Measurements from ENCODE around the gene MLXIP.

- TF ChIP-seq RFX5 (IDR thresholded peaks at IDR 0.05; ENCODE audit: low read depth, low read length) (no peak), HMG20A (CRISPR knock-in tag; conservative IDR thresholded peaks at IDR 0.05) (no peak), JUNB (CRISPR knock-in tag; conservative IDR thresholded peaks at IDR 0.05) (no peak), SMARCA5 (IDR thresholded peaks at IDR 0.05) (no peak), TRIM28 (IDR thresholded peaks at IDR 0.05) (no peak), HDAC1 (IDR thresholded peaks at IDR 0.05) (no peak), ZNF655 (CRISPR knock-in tag; IDR thresholded peaks at IDR 0.05) (no peak), PATZ1 (CRISPR knock-in tag; IDR thresholded peaks at IDR 0.05; ENCODE audit: borderline replicate concordance) (no peak), EP300 (IDR thresholded peaks at IDR 0.05; ENCODE audit: low read length) (no peak), NR4A1 (CRISPR knock-in tag; IDR thresholded peaks at IDR 0.05) (no peak), NR4A1 (tag; IDR thresholded peaks at IDR 0.05) (no peak), ZNF212 (CRISPR knock-in tag; IDR thresholded peaks at IDR 0.05) (no peak), MAX (CRISPR knock-in tag; IDR thresholded peaks at IDR 0.05) (no peak), FOXA1 (IDR thresholded peaks at IDR 0.05; ENCODE audit: borderline replicate concordance) (no peak)
- TF ChIP-seq, protein P1, sequence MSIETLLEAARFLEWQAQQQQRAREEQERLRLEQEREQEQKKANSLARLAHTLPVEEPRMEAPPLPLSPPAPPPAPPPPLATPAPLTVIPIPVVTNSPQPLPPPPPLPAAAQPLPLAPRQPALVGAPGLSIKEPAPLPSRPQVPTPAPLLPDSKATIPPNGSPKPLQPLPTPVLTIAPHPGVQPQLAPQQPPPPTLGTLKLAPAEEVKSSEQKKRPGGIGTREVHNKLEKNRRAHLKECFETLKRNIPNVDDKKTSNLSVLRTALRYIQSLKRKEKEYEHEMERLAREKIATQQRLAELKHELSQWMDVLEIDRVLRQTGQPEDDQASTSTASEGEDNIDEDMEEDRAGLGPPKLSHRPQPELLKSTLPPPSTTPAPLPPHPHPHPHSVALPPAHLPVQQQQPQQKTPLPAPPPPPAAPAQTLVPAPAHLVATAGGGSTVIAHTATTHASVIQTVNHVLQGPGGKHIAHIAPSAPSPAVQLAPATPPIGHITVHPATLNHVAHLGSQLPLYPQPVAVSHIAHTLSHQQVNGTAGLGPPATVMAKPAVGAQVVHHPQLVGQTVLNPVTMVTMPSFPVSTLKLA (conservative IDR thresholded peaks at IDR 0.05) = no peak
Measured at GRCh38 chr12:122061253-122061652, 17.3 kb upstream of the MLXIP start.

Data from K562 (cell line).